ENCODE measurements around the gene PRAMEF13.
"Not testable (repeated sequence)": the region's sequence is repeated elsewhere in the genome, so short reads cannot be mapped to it uniquely, and the experiment has no call there.

GRCh38 chr1:13227271-13228055, 26.3 kb upstream of the PRAMEF13 start:
- TF ChIP-seq CTCF, POLR2A (IDR thresholded peaks at IDR 0.05): not testable (repeated sequence)

All from right lobe of liver (tissue), 4 donors.